GM12878 (cell line): ENCODE results near the gene RAI14. TPM values are rescaled to one million over a fixed set of nuclear protein-coding genes. Genes with fewer than 3 reads are reported as not detected.

Experiments used
- ATAC-seq: fragments of 200-7000 bp; cut with Tn5 transposase; 3 replicates; pipeline ENCODE4 v1.9.1; 2020; ENCODE audit warnings: mild to moderate bottlenecking, moderate library complexity
- BruUV-seq: library from RNA; stranded (reverse); fragments of 400-500 nt; replicated peaks from 2 replicates; lab custom pipeline; 2021; lab: Mats Ljungman, UMichigan
- CTCF ChIA-PET: fragments of 300-600 bp; sonication (Branson Sonifier 250); formaldehyde crosslinking; extraction: SDS; loops from one replicate; lab custom pipeline; 2021; ENCODE audit warnings: inconsistent platforms; lab: Yijun Ruan, JAX
- POLR2A ChIA-PET: fragments of 350-600 bp; formaldehyde crosslinking; extraction: SDS; loops from one replicate; lab custom pipeline; 2021; ENCODE audit warnings: inconsistent platforms; lab: Charles Lee
- RAD21 ChIA-PET: fragments of 300-600 bp; sonication (Branson Sonifier 250); formaldehyde crosslinking; loops from one replicate; lab custom pipeline; 2023; ENCODE audit warnings: antibody characterized with exemption; ENCODE audit not compliant: unreplicated experiment; lab: Charles Lee
- SMC1A ChIA-PET: fragments of 300-600 bp; sonication (Branson Sonifier 250); formaldehyde crosslinking; loops from one replicate; lab custom pipeline; 2023; ENCODE audit not compliant: unreplicated experiment, uncharacterized antibody; lab: Charles Lee
- DNase-seq: peaks from one replicate; pipeline ENCODE4 v3.0.0-alpha.2; 2011; ENCODE audit warnings: low read depth, low spot score
- FAIRE-seq: peaks from 3 replicates; lab custom pipeline; 2011; peaks lifted over from hg19 to GRCh38; lab: Jason Lieb, UNC
- H2AFZ ChIP-seq: 2 replicates; pipeline ENCODE4 v1.6.0; 2011; ENCODE audit warnings: low read depth, low read length, control low read depth; ENCODE audit not compliant: control insufficient read depth
- H3K27ac ChIP-seq: 2 replicates; pipeline ENCODE4 v1.5.1; 2011; ENCODE audit warnings: control low read depth; ENCODE audit not compliant: control insufficient read depth, insufficient read depth
- H3K27me3 ChIP-seq, 2 experiments: replicated peaks in 1 of 2; 2 replicates each; pipeline versions ENCODE4 v1.6.0 to v1.6.1; 2011; ENCODE audit warnings: low read length in 1 of 2; ENCODE audit not compliant: control insufficient read depth in 2 of 2, insufficient read depth in 2 of 2
- H3K36me3 ChIP-seq, 2 experiments: 2 replicates each; pipeline ENCODE4 v1.5.1; 2011; ENCODE audit warnings: low read length in 1 of 2; ENCODE audit not compliant: control insufficient read depth in 2 of 2, insufficient read depth in 2 of 2
- H3K4me1 ChIP-seq: 2 replicates; pipeline ENCODE4 v1.6.1; 2011; ENCODE audit warnings: mild to moderate bottlenecking, low read length, moderate library complexity, mixed read lengths; ENCODE audit not compliant: control insufficient read depth, insufficient read depth
- H3K4me2 ChIP-seq: 2 replicates; pipeline ENCODE4 v1.6.0; 2011; ENCODE audit warnings: control low read depth; ENCODE audit not compliant: control insufficient read depth, insufficient read depth
- H3K4me3 ChIP-seq: fragments of 200-600 bp; sonication (generic); 2 replicates; pipeline ENCODE4 v1.5.1; 2016
- H3K79me2 ChIP-seq: 2 replicates; pipeline ENCODE4 v1.6.0; 2011; ENCODE audit warnings: low read length; ENCODE audit not compliant: control insufficient read depth, insufficient read depth
- H3K9ac ChIP-seq: 2 replicates; pipeline ENCODE4 v1.8.0; 2011; ENCODE audit warnings: low read length, control low read depth, mixed read lengths; ENCODE audit not compliant: control insufficient read depth, insufficient read depth
- H3K9me3 ChIP-seq: replicated peaks from 3 replicates; pipeline ENCODE4 v1.5.1; 2011; ENCODE audit warnings: mild to moderate bottlenecking, low read length; ENCODE audit not compliant: control insufficient read depth, insufficient read depth
- H4K20me1 ChIP-seq: 2 replicates; pipeline ENCODE4 v1.6.0; 2011; ENCODE audit not compliant: control insufficient read depth, insufficient read depth
- ATF7 ChIP-seq: fragments of 450-650 bp; IDR thresholded peaks from 2 replicates; pipeline ENCODE4 v1.6.1; 2016; ENCODE audit warnings: low read depth, mild to moderate bottlenecking
- ELK1 ChIP-seq: IDR thresholded peaks from 2 replicates; pipeline ENCODE4 v1.6.1; 2012; ENCODE audit warnings: low read depth, low read length, improper control_type of control experiment
- IRF5 ChIP-seq: fragments of 450-650 bp; IDR thresholded peaks from 2 replicates; pipeline ENCODE4 v1.6.1; 2017; ENCODE audit warnings: borderline replicate concordance
- KLF5 ChIP-seq: fragments of 450-650 bp; IDR thresholded peaks from 2 replicates; pipeline ENCODE4 v1.6.1; 2014; ENCODE audit warnings: mild to moderate bottlenecking; ENCODE audit not compliant: partially characterized antibody
- NR2C1 ChIP-seq: fragments of 450-650 bp; IDR thresholded peaks from 2 replicates; pipeline ENCODE4 v1.6.1; 2017; ENCODE audit warnings: antibody characterized with exemption, mild to moderate bottlenecking, moderate library complexity
- PKNOX1 ChIP-seq: fragments of 450-650 bp; IDR thresholded peaks from 2 replicates; pipeline ENCODE4 v1.6.1; 2016; ENCODE audit warnings: mild to moderate bottlenecking
- POLR2A ChIP-seq: IDR thresholded peaks from 2 replicates; pipeline ENCODE4 v1.6.1; 2011; ENCODE audit warnings: low read depth, mild to moderate bottlenecking, low read length
- POLR2AphosphoS2 ChIP-seq: IDR thresholded peaks from 2 replicates; pipeline ENCODE4 v1.6.1; 2011; ENCODE audit warnings: low read depth, mild to moderate bottlenecking, low read length, improper control_type of control experiment, moderate library complexity
- RBBP5 ChIP-seq: fragments of 200-600 bp; sonication (generic); conservative IDR thresholded peaks from 2 replicates; pipeline ENCODE4 v1.6.1; 2016
- SMAD5 ChIP-seq: IDR thresholded peaks from 2 replicates; pipeline ENCODE4 v1.6.1; 2016; ENCODE audit warnings: antibody characterized with exemption, low read depth
- TAF1 ChIP-seq: IDR thresholded peaks from 2 replicates; pipeline ENCODE4 v1.6.1; 2011; ENCODE audit warnings: mild to moderate bottlenecking, low read depth, low read length, borderline replicate concordance
- TCF3 ChIP-seq: IDR thresholded peaks from 2 replicates; pipeline ENCODE4 v1.6.1; 2012; ENCODE audit warnings: low read depth, mild to moderate bottlenecking, low read length, borderline replicate concordance; ENCODE audit not compliant: insufficient read depth
- WRNIP1 ChIP-seq: IDR thresholded peaks from 2 replicates; pipeline ENCODE4 v1.6.1; 2011; ENCODE audit warnings: low read depth, low read length, improper control_type of control experiment, borderline replicate concordance
- YY1 ChIP-seq: IDR thresholded peaks from 2 replicates; pipeline ENCODE4 v1.6.1; 2011; ENCODE audit warnings: low read depth, mild to moderate bottlenecking, low read length
- ZNF384 ChIP-seq: IDR thresholded peaks from 2 replicates; pipeline ENCODE4 v1.6.1; 2012; ENCODE audit warnings: low read depth, mild to moderate bottlenecking, low read length, improper control_type of control experiment, borderline replicate concordance
- ZZZ3 ChIP-seq: IDR thresholded peaks from 2 replicates; pipeline ENCODE4 v1.6.1; 2011; ENCODE audit warnings: low read depth; ENCODE audit not compliant: control insufficient read depth, insufficient read length
- whole genome bisulfite sequencing: methylation state at CpG from one replicate; pipeline ENCODE4 v1.1.6; 2016; ENCODE audit warnings: low lambda C conversion rate; ENCODE audit not compliant: insufficient replicate concordance, insufficient coverage; ENCODE audit errors: missing lambda C conversion rate; 5-methylcytosine and 5-hydroxymethylcytosine counted together
- in situ Hi-C: fragments of 300-500 bp; cut with MboI; formaldehyde crosslinking; loops from 9 replicates; pipeline ENCODE4 v1.14.3; 2018; ENCODE audit warnings: mixed read lengths
- intact Hi-C: fragments of 100-400 bp; cut with micrococcal nuclease; formaldehyde crosslinking; loops from one replicate; pipeline ENCODE4 v1.14.2; 2022; ENCODE audit not compliant: unreplicated experiment
- polyA plus RNA-seq, 11 experiments: library from polyadenylated mRNA; depleted of rRNA in 4 of 11; unstranded in 6 of 11; stranded (reverse) in 5 of 11; fragments of >200 nt; fragmentation: Nextera tagmentation in 4 of 11; fragmentation: Illumina TruSeq in 1 of 11; extraction: Ambion mirVana in 4 of 11; extraction: Trizol in 1 of 11; gene quantifications; 1 replicate in 1 of 11; 2 replicates in 10 of 11; pipeline versions ENCODE4 v1.2.1 to v1.2.3, GENCODE V29; 2011 to 2016; ENCODE audit warnings: inconsistent platforms in 2 of 11, missing spikeins in 2 of 11, low read depth in 1 of 11
- total RNA-seq, 4 experiments: library from RNA; depleted of rRNA in 3 of 4; stranded (reverse); fragments of >200 nt in 3 of 4; fragmentation: Illumina TruSeq in 1 of 4; extraction: Trizol in 1 of 4; gene quantifications; 2 replicates each; pipeline versions ENCODE4 v1.2.1 to v1.2.3, GENCODE V29; 2013 to 2021
- TF ChIP-seq, protein P1 (sequence below): IDR thresholded peaks from 2 replicates; pipeline ENCODE4 v1.6.1; 2011; ENCODE audit warnings: low read depth, low read length, improper control_type of control experiment, borderline replicate concordance
- TF ChIP-seq, protein P2 (sequence below): fragments of 450-650 bp; IDR thresholded peaks from 2 replicates; pipeline ENCODE4 v1.6.1; 2016; ENCODE audit warnings: mild to moderate bottlenecking
- TF ChIP-seq, protein P3 (sequence below): fragments of 450-650 bp; IDR thresholded peaks from 2 replicates; pipeline ENCODE4 v1.6.1; 2017; ENCODE audit warnings: low read depth, mild to moderate bottlenecking, moderate library complexity

RAI14 gene
- total and polyA plus RNA-seq, 10 of the 15 experiments (the other 5 are each of a cell fraction or from before 2014, with no cell fraction given) = 0.18 to 4.6 (median 1.9) TPM

DNA sequence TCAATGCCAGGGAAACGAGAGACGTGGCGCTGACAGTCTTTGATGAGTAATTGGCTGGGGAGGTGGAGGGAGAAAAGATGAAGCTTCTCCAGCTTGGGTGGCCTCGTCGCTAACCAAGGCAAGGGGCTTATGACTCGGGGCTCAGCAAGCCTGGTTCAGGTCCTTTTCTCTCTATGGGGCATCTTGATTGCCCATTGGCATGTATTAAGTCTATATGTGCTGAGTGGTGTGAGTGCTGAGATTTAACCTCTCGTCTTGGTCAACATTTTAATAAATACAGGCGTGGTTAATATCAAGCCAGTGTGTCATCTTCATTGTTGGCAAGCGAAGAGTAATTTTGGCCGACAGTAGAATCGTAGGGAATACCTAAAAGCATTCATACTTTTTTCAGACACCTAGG, 85.9 kb downstream of the RAI14 start:
- in situ Hi-C loops = no loop called here
- Histone ChIP-seq H3K79me2 (no peaks in the 10 kb centered on the region), H3K4me3 (no peak overlapping the region), H3K9ac (no peak overlapping the region), H4K20me1 (no peaks in the 10 kb centered on the region), H2AFZ (no peak overlapping the region), H3K27me3 (no peaks in the 10 kb centered on the region; a peak in 1 of 4 replicates), H3K4me2 (no peak overlapping the region), H3K36me3 (no peaks in the 10 kb centered on the region), H3K9me3 (no peaks in the 10 kb centered on the region), H3K4me1 (no peaks in the 10 kb centered on the region), H3K27ac (no peak overlapping the region)
- intact Hi-C loops = no loop called here
- CTCF ChIA-PET = no interaction called here
- RAD21 ChIA-PET = no interaction called here
- BruUV-seq = no TSS peak
- WGBS = 79% methylated on average over 11 of the region's 11 CpGs
- FAIRE-seq (no peak), ATAC-seq (no peak), DNase-seq (no peak)
- TF ChIP-seq ZZZ3 (no peak), PKNOX1 (no peak), TCF3 (no peak), NR2C1 (no peak), SMAD5 (no peak), POLR2A (no peak), ELK1 (no peak), POLR2AphosphoS2 (no peak), ATF7 (no peak), YY1 (no peak), WRNIP1 (no peak), TAF1 (no peak), RBBP5 (no peak), IRF5 (no peak), KLF5 (no peak), ZNF384 (no peak)
- TF ChIP-seq, protein P1, sequence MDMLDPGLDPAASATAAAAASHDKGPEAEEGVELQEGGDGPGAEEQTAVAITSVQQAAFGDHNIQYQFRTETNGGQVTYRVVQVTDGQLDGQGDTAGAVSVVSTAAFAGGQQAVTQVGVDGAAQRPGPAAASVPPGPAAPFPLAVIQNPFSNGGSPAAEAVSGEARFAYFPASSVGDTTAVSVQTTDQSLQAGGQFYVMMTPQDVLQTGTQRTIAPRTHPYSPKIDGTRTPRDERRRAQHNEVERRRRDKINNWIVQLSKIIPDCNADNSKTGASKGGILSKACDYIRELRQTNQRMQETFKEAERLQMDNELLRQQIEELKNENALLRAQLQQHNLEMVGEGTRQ = no peak
- TF ChIP-seq, protein P2, sequence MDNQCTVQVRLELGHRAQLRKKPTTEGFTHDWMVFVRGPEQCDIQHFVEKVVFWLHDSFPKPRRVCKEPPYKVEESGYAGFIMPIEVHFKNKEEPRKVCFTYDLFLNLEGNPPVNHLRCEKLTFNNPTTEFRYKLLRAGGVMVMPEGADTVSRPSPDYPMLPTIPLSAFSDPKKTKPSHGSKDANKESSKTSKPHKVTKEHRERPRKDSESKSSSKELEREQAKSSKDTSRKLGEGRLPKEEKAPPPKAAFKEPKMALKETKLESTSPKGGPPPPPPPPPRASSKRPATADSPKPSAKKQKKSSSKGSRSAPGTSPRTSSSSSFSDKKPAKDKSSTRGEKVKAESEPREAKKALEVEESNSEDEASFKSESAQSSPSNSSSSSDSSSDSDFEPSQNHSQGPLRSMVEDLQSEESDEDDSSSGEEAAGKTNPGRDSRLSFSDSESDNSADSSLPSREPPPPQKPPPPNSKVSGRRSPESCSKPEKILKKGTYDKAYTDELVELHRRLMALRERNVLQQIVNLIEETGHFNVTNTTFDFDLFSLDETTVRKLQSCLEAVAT = no peak
- TF ChIP-seq, protein P3, sequence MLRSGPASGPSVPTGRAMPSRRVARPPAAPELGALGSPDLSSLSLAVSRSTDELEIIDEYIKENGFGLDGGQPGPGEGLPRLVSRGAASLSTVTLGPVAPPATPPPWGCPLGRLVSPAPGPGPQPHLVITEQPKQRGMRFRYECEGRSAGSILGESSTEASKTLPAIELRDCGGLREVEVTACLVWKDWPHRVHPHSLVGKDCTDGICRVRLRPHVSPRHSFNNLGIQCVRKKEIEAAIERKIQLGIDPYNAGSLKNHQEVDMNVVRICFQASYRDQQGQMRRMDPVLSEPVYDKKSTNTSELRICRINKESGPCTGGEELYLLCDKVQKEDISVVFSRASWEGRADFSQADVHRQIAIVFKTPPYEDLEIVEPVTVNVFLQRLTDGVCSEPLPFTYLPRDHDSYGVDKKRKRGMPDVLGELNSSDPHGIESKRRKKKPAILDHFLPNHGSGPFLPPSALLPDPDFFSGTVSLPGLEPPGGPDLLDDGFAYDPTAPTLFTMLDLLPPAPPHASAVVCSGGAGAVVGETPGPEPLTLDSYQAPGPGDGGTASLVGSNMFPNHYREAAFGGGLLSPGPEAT = no peak
- SMC1A ChIA-PET = no interaction called here
- POLR2A ChIA-PET = no interaction called here
